CD8-positive, alpha-beta memory T cell (primary cell): ENCODE measurements around the gene TRPC4AP. TPM values are rescaled to one million over a fixed set of nuclear protein-coding genes. Genes with fewer than 3 reads are reported as not detected.
"Not testable (repeated sequence)": the region's sequence is repeated elsewhere in the genome, so short reads cannot be mapped to it uniquely, and the experiment has no call there.

Experiments used
- CTCF ChIA-PET: fragments of 350-600 bp; sonication (Branson Sonifier 250); formaldehyde crosslinking; loops from one replicate; lab custom pipeline; 2021; ENCODE audit warnings: antibody characterized with exemption; lab: Charles Lee
- POLR2A ChIA-PET: fragments of 350-600 bp; sonication (Branson Sonifier 250); formaldehyde crosslinking; loops from one replicate; lab custom pipeline; 2021; ENCODE audit warnings: antibody characterized with exemption; lab: Charles Lee
- DNase-seq, 5 donors: peaks; one replicate each; pipeline versions ENCODE4 v3.0.0 to v3.0.0-alpha.2; 2020 to 2022; ENCODE audit warnings: mixed read lengths in 1 of 5
- H3K27ac ChIP-seq: one replicate; pipeline ENCODE4 v1.7.0; 2013; ENCODE audit warnings: low read depth, mild to moderate bottlenecking, low read length, moderate library complexity
- H3K27me3 ChIP-seq: 2 replicates; pipeline ENCODE4 v1.7.0; 2013; ENCODE audit warnings: low read length, mild to moderate bottlenecking; ENCODE audit not compliant: insufficient read depth, poor library complexity, severe bottlenecking
- H3K36me3 ChIP-seq: 2 replicates; pipeline ENCODE4 v1.7.0; 2013; ENCODE audit warnings: mild to moderate bottlenecking, low read length, moderate library complexity; ENCODE audit not compliant: insufficient read depth
- H3K4me1 ChIP-seq: 2 replicates; pipeline ENCODE4 v1.7.0; 2013; ENCODE audit warnings: mild to moderate bottlenecking, low read length, moderate library complexity; ENCODE audit not compliant: insufficient read depth
- H3K4me3 ChIP-seq: 2 replicates; pipeline ENCODE4 v1.7.0; 2013; ENCODE audit warnings: mild to moderate bottlenecking, low read length
- H3K9me3 ChIP-seq: 2 replicates; pipeline ENCODE4 v1.7.0; 2013; ENCODE audit warnings: mild to moderate bottlenecking, low read length
- H3K27ac Mint-ChIP-seq, 8 donors: one replicate each; pipeline ENCODE4 v1.8.0; 2020 to 2021; ENCODE audit warnings: mixed read lengths in 8 of 8, mild to moderate bottlenecking in 6 of 8, inconsistent platforms in 3 of 8, moderate library complexity in 3 of 8
- H3K27me3 Mint-ChIP-seq, 2 donors: one replicate each; pipeline ENCODE4 v1.8.0; 2020 to 2021; ENCODE audit warnings: mixed read lengths in 2 of 2, mild to moderate bottlenecking in 1 of 2, moderate library complexity in 1 of 2
- H3K36me3 Mint-ChIP-seq, 3 donors: one replicate each; pipeline ENCODE4 v1.8.0; 2020 to 2021; ENCODE audit warnings: mixed read lengths in 3 of 3, inconsistent platforms in 1 of 3, mild to moderate bottlenecking in 1 of 3
- H3K4me1 Mint-ChIP-seq, 3 donors: one replicate each; pipeline ENCODE4 v1.8.0; 2020 to 2021; ENCODE audit warnings: mixed read lengths in 3 of 3, inconsistent platforms in 1 of 3, mild to moderate bottlenecking in 1 of 3
- H3K4me3 Mint-ChIP-seq, 7 donors: one replicate each; pipeline ENCODE4 v1.8.0; 2020 to 2021; ENCODE audit warnings: mixed read lengths in 7 of 7, mild to moderate bottlenecking in 6 of 7, moderate library complexity in 4 of 7, inconsistent platforms in 2 of 7
- H3K9me3 Mint-ChIP-seq, 5 donors: one replicate each; pipeline ENCODE4 v1.8.0; 2020 to 2022; ENCODE audit warnings: mixed read lengths in 5 of 5, mild to moderate bottlenecking in 3 of 5, moderate library complexity in 2 of 5, inconsistent platforms in 1 of 5
- polyA plus RNA-seq: library from polyadenylated mRNA; unstranded; fragments of 300-500 nt; fragmentation: Illumina TruSeq; gene quantifications from one replicate; pipeline ENCODE4 v1.2.3, GENCODE V29; 2021
- total RNA-seq, 2 experiments: library from RNA; stranded (reverse); gene quantifications; one replicate each; pipeline ENCODE4 v1.2.3, GENCODE V29; 2021

TRPC4AP gene
- total and polyA plus RNA-seq, 3 experiments from 2014 or later, result 51.2 to 59.8 (median 53.4) TPM

GRCh38 chr20:35084998-35085397 lies 7.6 kb downstream of the TRPC4AP start:
- POLR2A ChIA-PET, result no interaction called here
- peaks cover 57 to 82% (median 74%) of the 10 kb centered on the region in 3 donors for H3K4me1 Mint-ChIP-seq

GRCh38 chr20:35080348-35080642 lies 12.3 kb downstream of the TRPC4AP start:
- H3K4me3 ChIP-seq, H3K27me3 Mint-ChIP-seq, H3K9me3 ChIP-seq, H3K27ac ChIP-seq, H3K9me3 Mint-ChIP-seq, DNase-seq, H3K27me3 ChIP-seq: not testable (repeated sequence)
- H3K36me3 Mint-ChIP-seq, result peaks cover 9 to 40% (median 10%) of the 10 kb centered on the region in 3 donors
- ChIA-PET CTCF (interaction anchor here (1.0 kb wide), 1 partner anchor 16 kb away, joined by 7 read pairs; no protein-coding TSS in a partner anchor), POLR2A (interaction anchor here (0.6 kb wide), 1 partner anchor 16 kb away, joined by 4 read pairs; no protein-coding TSS in a partner anchor)
- peaks cover 50 to 69% (median 62%) of the 10 kb centered on the region in 3 donors for H3K4me1 Mint-ChIP-seq
- H3K4me3 Mint-ChIP-seq, result peak overlapping the region in 6 of 7 donors; percentile 15 to 82 (median 58)
- H3K27ac Mint-ChIP-seq, result peak overlapping the region; percentile 35 to 91 (median 58)
- Histone ChIP-seq H3K36me3 (peaks cover 13% of the 10 kb centered on the region), H3K4me1 (peaks cover 21% of the 10 kb centered on the region)

More at GRCh38 chr20:35084998-35085397, 7.6 kb downstream of the TRPC4AP start:
- Histone ChIP-seq H3K4me3 (no peak overlapping the region), H3K36me3 (no peaks in the 10 kb centered on the region), H3K4me1 (peaks cover 22% of the 10 kb centered on the region), H3K27me3 (no peaks in the 10 kb centered on the region), H3K27ac (no peak overlapping the region), H3K9me3 (no peaks in the 10 kb centered on the region)
- Mint-ChIP-seq H3K9me3 (no peaks in the 10 kb centered on the region), H3K36me3 (peaks cover 0 to 20% (median 2%) of the 10 kb centered on the region in 3 donors), H3K27me3 (no peaks in the 10 kb centered on the region), H3K27ac (peak overlapping the region in 6 of 8 donors; percentile 15 to 55 (median 36)), H3K4me3 (no peak overlapping the region)
- CTCF ChIA-PET, result interaction anchor here (2.6 kb wide), 1 partner anchor 11 kb away, joined by 7 read pairs; no protein-coding TSS in a partner anchor
- no peak for DNase-seq

GRCh38 chr20:35079472-35080347 lies 12.9 kb downstream of the TRPC4AP start:
- Mint-ChIP-seq H3K36me3 (peaks cover 9 to 44% (median 12%) of the 10 kb centered on the region in 3 donors), H3K27ac (peak overlapping the region in 7 of 8 donors; percentile 45 to 95 (median 78)), H3K9me3 (no peaks in the 10 kb centered on the region), H3K27me3 (no peaks in the 10 kb centered on the region), H3K4me3 (peak overlapping the region; percentile 15 to 82 (median 59)), H3K4me1 (peaks cover 47 to 63% (median 57%) of the 10 kb centered on the region in 3 donors)
- Histone ChIP-seq H3K36me3 (peaks cover 13% of the 10 kb centered on the region), H3K27ac (no peak overlapping the region), H3K4me1 (peaks cover 15% of the 10 kb centered on the region), H3K27me3 (no peaks in the 10 kb centered on the region), H3K4me3 (no peak overlapping the region), H3K9me3 (no peaks in the 10 kb centered on the region)
- ChIA-PET POLR2A (interaction anchor here (0.6 kb wide), 1 partner anchor 17 kb away, joined by 4 read pairs; no protein-coding TSS in a partner anchor), CTCF (interaction anchor here (1.0 kb wide), 1 partner anchor 17 kb away, joined by 7 read pairs; no protein-coding TSS in a partner anchor)
- no peak for DNase-seq

- no peaks in the 10 kb centered on the region for H3K9me3 ChIP-seq
- ChIA-PET CTCF (interaction anchor here (0.6 to 1.7 kb wide), 3 partner anchors 13 to 19 kb away, joined by 3 to 5 read pairs (median 3); no protein-coding TSS in a partner anchor), POLR2A (interaction anchor here (0.5 kb wide), 1 partner anchor 107 kb away, joined by 7 read pairs; no protein-coding TSS in a partner anchor)
- no peaks in the 10 kb centered on the region for H3K27me3 ChIP-seq
- H3K4me1 Mint-ChIP-seq, result peaks cover 45 to 51% (median 50%) of the 10 kb centered on the region in 3 donors
- no peaks in the 10 kb centered on the region for H3K9me3 Mint-ChIP-seq
- H3K36me3 ChIP-seq, result peaks cover 13% of the 10 kb centered on the region
- no peak overlapping the region for H3K27ac ChIP-seq
- peaks cover 15% of the 10 kb centered on the region for H3K4me1 ChIP-seq
- no peaks in the 10 kb centered on the region for H3K27me3 Mint-ChIP-seq
- no peak overlapping the region for H3K4me3 ChIP-seq
- H3K27ac Mint-ChIP-seq, result peak overlapping the region in 2 of 8 donors; percentile 17 to 46
- H3K36me3 Mint-ChIP-seq, result peaks cover 13 to 51% (median 13%) of the 10 kb centered on the region in 3 donors
- DNase-seq, result no peak
- no peak overlapping the region for H3K4me3 Mint-ChIP-seq
Observed at GRCh38 chr20:35077872-35078271, 14.7 kb downstream of the TRPC4AP start.

GRCh38 chr20:35077341-35077740 lies 15.3 kb downstream of the TRPC4AP start:
- ChIA-PET CTCF (interaction anchor here (0.6 to 1.7 kb wide), 3 partner anchors 13 to 19 kb away, joined by 3 to 5 read pairs (median 3); no protein-coding TSS in a partner anchor), POLR2A (no interaction called here)
- Histone ChIP-seq H3K27me3 (no peaks in the 10 kb centered on the region), H3K9me3 (no peaks in the 10 kb centered on the region), H3K4me3 (no peak overlapping the region), H3K36me3 (peaks cover 13% of the 10 kb centered on the region), H3K27ac (no peak overlapping the region), H3K4me1 (peaks cover 15% of the 10 kb centered on the region)
- H3K4me3 Mint-ChIP-seq, result no peak overlapping the region
- H3K27me3 Mint-ChIP-seq, result no peaks in the 10 kb centered on the region
- DNase-seq, result no peak
- peaks cover 13 to 53% (median 14%) of the 10 kb centered on the region in 3 donors for H3K36me3 Mint-ChIP-seq
- peaks cover 44 to 51% (median 46%) of the 10 kb centered on the region in 3 donors for H3K4me1 Mint-ChIP-seq
- peak overlapping the region in 1 of 8 donors; percentile 46 for H3K27ac Mint-ChIP-seq
- no peaks in the 10 kb centered on the region for H3K9me3 Mint-ChIP-seq

- peaks cover 15% of the 10 kb centered on the region for H3K36me3 ChIP-seq
- Mint-ChIP-seq H3K4me3 (peak overlapping the region in 1 of 7 donors; percentile 15), H3K27ac (peak overlapping the region in 4 of 8 donors; percentile 21 to 78 (median 46)), H3K4me1 (peaks cover 47 to 51% (median 48%) of the 10 kb centered on the region in 3 donors), H3K36me3 (peaks cover 14 to 66% (median 16%) of the 10 kb centered on the region in 3 donors)
- H3K4me1 ChIP-seq, H3K27ac ChIP-seq, DNase-seq, H3K9me3 ChIP-seq, H3K27me3 ChIP-seq, H3K9me3 Mint-ChIP-seq, H3K27me3 Mint-ChIP-seq, H3K4me3 ChIP-seq, POLR2A ChIA-PET: not testable (repeated sequence)
- CTCF ChIA-PET, result interaction anchor here (0.9 to 1.5 kb wide), 2 partner anchors 21 to 24 kb away, joined by 3 to 4 read pairs; partner anchors contain the start of gene TRPC4AP
Observed at GRCh38 chr20:35071436-35072153, 21.0 kb downstream of the TRPC4AP start.

- Histone ChIP-seq H3K4me1 (peaks cover 15% of the 10 kb centered on the region), H3K27me3 (no peaks in the 10 kb centered on the region), H3K9me3 (no peaks in the 10 kb centered on the region), H3K27ac (no peak overlapping the region), H3K4me3 (no peak overlapping the region), H3K36me3 (peaks cover 19% of the 10 kb centered on the region)
- Mint-ChIP-seq H3K4me3 (no peak overlapping the region), H3K4me1 (peaks cover 78 to 92% (median 91%) of the 10 kb centered on the region in 3 donors), H3K9me3 (no peaks in the 10 kb centered on the region), H3K36me3 (peaks cover 0 to 61% (median 15%) of the 10 kb centered on the region in 3 donors), H3K27me3 (no peaks in the 10 kb centered on the region), H3K27ac (peak overlapping the region in 3 of 8 donors; percentile 9 to 73 (median 71))
- CTCF ChIA-PET, result no interaction called here
- POLR2A ChIA-PET, result no interaction called here
- no peak for DNase-seq
Observed at GRCh38 chr20:35066194-35066593, 26.4 kb downstream of the TRPC4AP start.
